ENCODE data around the gene GSDME. TPM values are rescaled to one million over a fixed set of nuclear protein-coding genes. Genes with fewer than 3 reads are reported as not detected.

The GSDME gene
- total RNA-seq, 1 donor from 2014 or later = 23.6 TPM

GRCh38 chr7:24659505-24659904, 97.8 kb downstream of the GSDME start:
- no peaks in the 10 kb centered on the region for H3K4me1 Mint-ChIP-seq (ENCODE audit: low read depth)
- TF ChIP-seq CTCF (IDR thresholded peaks at IDR 0.05) = no peak
- H3K27ac Mint-ChIP-seq (ENCODE audit: unreplicated experiment) = no peak overlapping the region
- no peaks in the 10 kb centered on the region for H3K27me3 Mint-ChIP-seq (ENCODE audit: low read depth)
- peaks cover 6% of the 10 kb centered on the region for H3K9me3 Mint-ChIP-seq (ENCODE audit: low read depth)
- no peak for DNase-seq (ENCODE audit: low spot score)
- no peaks in the 10 kb centered on the region for H3K36me3 Mint-ChIP-seq (ENCODE audit: low read depth)
- no peak overlapping the region for H3K4me3 Mint-ChIP-seq (ENCODE audit: unreplicated experiment)

DNA sequence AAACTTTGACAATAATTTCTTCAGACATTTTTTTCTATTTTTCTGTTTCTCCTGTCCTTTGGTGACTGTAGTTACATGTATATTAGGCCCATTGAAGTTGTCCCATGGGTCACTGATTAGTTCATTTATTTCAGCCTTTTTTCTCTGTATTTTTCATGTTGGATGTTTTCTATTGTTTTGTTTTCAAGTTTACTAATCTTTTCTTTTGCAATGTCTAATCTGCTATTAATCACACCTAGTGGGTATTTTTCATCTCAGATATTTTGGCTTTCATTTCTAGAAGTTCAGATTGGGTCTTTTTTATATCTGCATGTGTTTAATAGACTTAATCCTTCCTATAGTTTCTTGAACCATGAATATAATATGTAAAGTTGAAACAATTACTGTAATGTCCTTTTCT, 99.3 kb downstream of the GSDME start:
- Mint-ChIP-seq H3K4me1 (ENCODE audit: low read depth) (no peaks in the 10 kb centered on the region), H3K27ac (ENCODE audit: unreplicated experiment) (no peak overlapping the region), H3K9me3 (ENCODE audit: low read depth) (peaks cover 6% of the 10 kb centered on the region), H3K36me3 (ENCODE audit: low read depth) (no peaks in the 10 kb centered on the region), H3K27me3 (ENCODE audit: low read depth) (no peaks in the 10 kb centered on the region), H3K4me3 (ENCODE audit: unreplicated experiment) (no peak overlapping the region)
- no peak for TF ChIP-seq CTCF (IDR thresholded peaks at IDR 0.05)
- no peak for DNase-seq (ENCODE audit: low spot score)

DNA sequence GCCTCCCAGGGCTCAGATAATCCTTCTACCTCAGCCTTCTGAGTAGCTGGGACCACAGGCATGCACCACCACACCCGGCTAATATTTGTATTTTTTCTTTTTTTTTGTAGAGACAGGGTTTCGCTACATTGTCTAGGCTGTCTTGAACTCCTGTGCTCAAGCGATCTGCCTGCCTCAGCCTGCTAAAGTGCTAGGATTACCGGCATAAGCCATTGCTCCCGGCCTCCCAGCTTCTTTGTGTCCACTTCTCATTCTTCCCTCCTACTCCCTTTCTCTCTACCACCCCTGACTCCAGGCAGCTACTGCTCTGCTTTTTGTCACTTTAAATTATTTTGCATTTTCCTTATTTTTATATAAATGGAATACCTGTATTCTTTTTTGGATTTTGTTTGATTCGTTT, 100.7 kb downstream of the GSDME start:
- no peak overlapping the region for H3K27ac Mint-ChIP-seq (ENCODE audit: unreplicated experiment)
- DNase-seq (ENCODE audit: low spot score) = no peak
- H3K4me3 Mint-ChIP-seq (ENCODE audit: unreplicated experiment) = no peak overlapping the region
- H3K4me1 Mint-ChIP-seq (ENCODE audit: low read depth) = no peaks in the 10 kb centered on the region
- H3K36me3 Mint-ChIP-seq (ENCODE audit: low read depth) = no peaks in the 10 kb centered on the region
- peaks cover 6% of the 10 kb centered on the region for H3K9me3 Mint-ChIP-seq (ENCODE audit: low read depth)
- no peaks in the 10 kb centered on the region for H3K27me3 Mint-ChIP-seq (ENCODE audit: low read depth)
- TF ChIP-seq CTCF (IDR thresholded peaks at IDR 0.05) = no peak

DNA sequence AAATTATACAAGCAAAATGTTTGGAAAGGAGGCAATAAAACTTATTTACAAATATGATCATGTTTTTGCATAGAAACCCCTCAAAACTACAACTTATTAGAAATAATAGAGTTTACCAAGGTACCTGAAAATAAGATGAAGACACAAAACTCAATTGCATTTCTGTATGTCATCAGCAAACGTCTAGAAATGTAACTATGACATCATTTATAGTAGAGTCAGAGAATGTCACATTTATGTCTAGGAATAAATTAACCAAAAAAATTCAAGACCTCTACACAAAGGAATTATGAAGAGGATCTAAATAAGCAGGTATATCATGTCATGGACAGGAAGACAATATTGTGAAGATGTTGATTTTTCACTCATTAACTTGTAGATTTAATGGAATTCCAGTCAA, 103.0 kb downstream of the GSDME start:
- no peak for TF ChIP-seq CTCF (IDR thresholded peaks at IDR 0.05)
- Mint-ChIP-seq H3K27ac (ENCODE audit: unreplicated experiment) (no peak overlapping the region), H3K4me3 (ENCODE audit: unreplicated experiment) (no peak overlapping the region), H3K9me3 (ENCODE audit: low read depth) (peaks cover 6% of the 10 kb centered on the region), H3K27me3 (ENCODE audit: low read depth) (no peaks in the 10 kb centered on the region), H3K4me1 (ENCODE audit: low read depth) (no peaks in the 10 kb centered on the region), H3K36me3 (ENCODE audit: low read depth) (no peaks in the 10 kb centered on the region)
- DNase-seq (ENCODE audit: low spot score) = no peak

GRCh38 chr7:24653316-24654085, 103.8 kb downstream of the GSDME start:
- Mint-ChIP-seq H3K9me3 (ENCODE audit: low read depth) (no peaks in the 10 kb centered on the region), H3K27me3 (ENCODE audit: low read depth) (no peaks in the 10 kb centered on the region), H3K27ac (ENCODE audit: unreplicated experiment) (no peak overlapping the region), H3K4me3 (ENCODE audit: unreplicated experiment) (no peak overlapping the region), H3K36me3 (ENCODE audit: low read depth) (no peaks in the 10 kb centered on the region), H3K4me1 (ENCODE audit: low read depth) (no peaks in the 10 kb centered on the region)
- DNase-seq (ENCODE audit: low spot score) = no peak
- TF ChIP-seq CTCF (IDR thresholded peaks at IDR 0.05) = no peak
